Right renal pelvis (tissue), 4 donors: ENCODE results near the gene JADE3. TPM values are rescaled to one million over a fixed set of nuclear protein-coding genes. Genes with fewer than 3 reads are reported as not detected.
"Not testable (repeated sequence)": the region's sequence is repeated elsewhere in the genome, so short reads cannot be mapped to it uniquely, and the experiment has no call there.

Experiments used
- DNase-seq, 4 donors: peaks; one replicate each; pipeline ENCODE4 v3.0.0-alpha.2; 2013; ENCODE audit warnings: low read depth in 4 of 4, low spot score in 3 of 4, missing footprints in 1 of 4
- polyA plus RNA-seq, 4 donors: library from polyadenylated mRNA; unstranded; fragments of 120-200 nt; gene quantifications; one replicate each; pipeline ENCODE4 v1.2.1, GENCODE V29; 2013; ENCODE audit not compliant: insufficient read length in 4 of 4

Gene JADE3
- polyA plus RNA-seq, 4 donors: 22.9 to 28.6 (median 27.1) TPM

- no peak for DNase-seq
These were observed 17.4 kb downstream of the JADE3 start for GRCh38 chrX:46929439-46930261.

- DNase-seq: no peak
These were observed 23.1 kb downstream of the JADE3 start for GRCh38 chrX:46935295-46935694.

GRCh38 chrX:46938589-46938988 is 26.4 kb downstream of the JADE3 start:
- no peak for DNase-seq

- DNase-seq: no peak
These were observed 29.1 kb downstream of the JADE3 start for GRCh38 chrX:46941341-46941740.

GRCh38 chrX:46953137-46953527 is 40.9 kb downstream of the JADE3 start:
- no peak for DNase-seq

GRCh38 chrX:46953597-46953996 is 41.4 kb downstream of the JADE3 start:
- DNase-seq: no peak

GRCh38 chrX:46954716-46955115 is 42.5 kb downstream of the JADE3 start:
- no peak for DNase-seq

GRCh38 chrX:46956589-46956988 is 44.4 kb downstream of the JADE3 start:
- DNase-seq: not testable (repeated sequence)

GRCh38 chrX:46957297-46957696 is 45.1 kb downstream of the JADE3 start:
- no peak for DNase-seq

GRCh38 chrX:46959101-46959500 is 46.9 kb downstream of the JADE3 start:
- no peak for DNase-seq

GRCh38 chrX:46959985-46960700 is 47.9 kb downstream of the JADE3 start:
- DNase-seq: no peak

GRCh38 chrX:46961097-46961496 is 48.9 kb downstream of the JADE3 start:
- no peak for DNase-seq

- DNase-seq: no peak
These were observed 49.5 kb downstream of the JADE3 start for GRCh38 chrX:46961574-46962283.

GRCh38 chrX:46965125-46965758 is 53.0 kb downstream of the JADE3 start:
- DNase-seq: no peak

GRCh38 chrX:46967547-46967946 is 55.3 kb downstream of the JADE3 start:
- no peak for DNase-seq

GRCh38 chrX:46977046-46977445 is 64.8 kb downstream of the JADE3 start:
- not testable (repeated sequence) for DNase-seq

GRCh38 chrX:46978341-46979291 is 66.4 kb downstream of the JADE3 start:
- no peak for DNase-seq

GRCh38 chrX:46984705-46985104 is 72.5 kb downstream of the JADE3 start:
- no peak for DNase-seq

- no peak for DNase-seq
These were observed 77.3 kb downstream of the JADE3 start for GRCh38 chrX:46989548-46989947.

GRCh38 chrX:46991664-46992063 is 79.4 kb downstream of the JADE3 start:
- no peak for DNase-seq
